Ovary (tissue), 10 donors: Measurements from ENCODE around the gene ZNF561. TPM values are rescaled to one million over a fixed set of nuclear protein-coding genes. Genes with fewer than 3 reads are reported as not detected.
"Not testable (repeated sequence)": the region's sequence is repeated elsewhere in the genome, so short reads cannot be mapped to it uniquely, and the experiment has no call there.

ENCODE experiments used
- DNase-seq, 5 donors: peaks; one replicate each; pipeline ENCODE4 v3.0.0-alpha.2; 2019 to 2020
- H3K27ac ChIP-seq, 2 donors: fragments of 200-600 bp; one replicate each; pipeline versions ENCODE4 v1.5.1 to v1.8.0; 2019 to 2022
- H3K27me3 ChIP-seq: fragments of 200-600 bp; one replicate; pipeline ENCODE4 v1.8.0; 2022
- H3K36me3 ChIP-seq: fragments of 200-600 bp; sonication (generic); one replicate; pipeline ENCODE4 v1.5.1; 2019
- H3K4me1 ChIP-seq: one replicate; pipeline ENCODE4 v1.8.1; 2013; ENCODE audit warnings: mild to moderate bottlenecking, moderate library complexity; ENCODE audit not compliant: insufficient read depth
- H3K4me3 ChIP-seq: fragments of 200-600 bp; sonication (generic); one replicate; pipeline ENCODE4 v1.5.1; 2017
- H3K9me3 ChIP-seq, 2 donors: fragments of 200-600 bp in 1 of 2; sonication (generic) in 1 of 2; one replicate each; pipeline versions ENCODE4 v1.5.1 to v1.8.1; 2013 to 2019; ENCODE audit warnings: mild to moderate bottlenecking in 1 of 2, moderate library complexity in 1 of 2
- EP300 ChIP-seq: sonication (generic); formaldehyde crosslinking; IDR thresholded peaks from one replicate; pipeline ENCODE4 v1.6.1; 2017; ENCODE audit warnings: antibody characterized with exemption
- POLR2A ChIP-seq: fragments of 450-650 bp; IDR thresholded peaks from one replicate; pipeline ENCODE4 v1.6.1; 2017; ENCODE audit warnings: antibody characterized with exemption, mild to moderate bottlenecking, moderate library complexity
- WGBS, 3 donors: extraction: QIAGEN DNeasy Blood & Tissue Kit in 1 of 3; methylation state at CpG; one replicate each; pipeline versions ENCODE4 v1.1.5 to v1.1.7; 2013 to 2017; 5-methylcytosine and 5-hydroxymethylcytosine counted together
- intact Hi-C, 4 donors: fragments of 100-400 bp; cut with DNase I; formaldehyde crosslinking; loops; one replicate each; pipeline versions ENCODE4 v1.11.0 to v1.15.1; 2022 to 2023
- long read RNA-seq, 3 donors: library from polyadenylated mRNA in 2 of 3; unstranded in 2 of 3; transcript quantifications; one replicate each; pipeline ENCODE4 v2.0.0 and lab custom pipeline, GENCODE V29; 2021 to 2026
- polyA plus RNA-seq, 2 donors: library from polyadenylated mRNA; stranded (reverse); fragments of 200-250 nt in 1 of 2; fragments of 350-450 nt in 1 of 2; fragmentation: Illumina TruSeq in 1 of 2; extraction: RNeasy Lipid Tissue Mini Kit (QIAGEN cat#74804) in 1 of 2; gene quantifications; one replicate each; pipeline ENCODE4 v1.2.3, GENCODE V29; 2013 to 2014
- total RNA-seq, 7 donors: library from RNA; depleted of rRNA in 2 of 7; stranded (reverse); fragments of >200 nt in 2 of 7; fragmentation: NEBNext Ultra II Directional in 3 of 7; extraction: Animal tissue kit (Norgen Biotek cat#: 25700) in 3 of 7; gene quantifications; one replicate each; pipeline versions ENCODE4 v1.1.0 to v1.2.4, GENCODE V29; 2016 to 2023
- TF ChIP-seq, protein P1 (sequence below), 3 donors: fragments of 450-650 bp in 2 of 3; fragments of 200-600 bp in 1 of 3; IDR thresholded peaks; one replicate each; pipeline versions ENCODE4 v1.5.1 to v1.8.0; 2016 to 2022; ENCODE audit warnings: antibody characterized with exemption in 3 of 3, mild to moderate bottlenecking in 1 of 3
- donor health status: DM: no; HTN: no; CAD: no; lungs with moderate emphysema.
- donor health status: DM: no; HTN: no; CAD: no.
- donor health status: Bipolar disorder and iron deficiency.
- donor health status: DM: yes; HTN: yes; CAD: no.
- donor health status: DM: no; HTN: no; CAD: no.
- donor health status: DM: yes; HTN: yes; CAD: no.

The ZNF561 gene
- total RNA-seq (10 to 100 TPM; 30.9 to 48.3 (median 39.5) TPM), polyA plus RNA-seq (10 to 100 TPM; 27.1 to 38.5 TPM)
- long read RNA-seq, donor 1, full-length matches to known transcripts, result 32 of 49 reads
- long read RNA-seq, donor 1, partial matches to known transcripts, result 6 of 49 reads
- long read RNA-seq, donor 1, other reads (novel, unspliced or antisense), result 11 of 49 reads
- long read RNA-seq, donor 2, full-length matches to known transcripts, result 9 of 9 reads
- long read RNA-seq, donor 2, partial matches to known transcripts, result 0 of 9 reads
- long read RNA-seq, donor 2, other reads (novel, unspliced or antisense), result 0 of 9 reads
- long read RNA-seq, donor 3, full-length matches to known transcripts, result 7 of 16 reads
- long read RNA-seq, donor 3, partial matches to known transcripts, result 2 of 16 reads
- long read RNA-seq, donor 3, other reads (novel, unspliced or antisense), result 7 of 16 reads

DNA sequence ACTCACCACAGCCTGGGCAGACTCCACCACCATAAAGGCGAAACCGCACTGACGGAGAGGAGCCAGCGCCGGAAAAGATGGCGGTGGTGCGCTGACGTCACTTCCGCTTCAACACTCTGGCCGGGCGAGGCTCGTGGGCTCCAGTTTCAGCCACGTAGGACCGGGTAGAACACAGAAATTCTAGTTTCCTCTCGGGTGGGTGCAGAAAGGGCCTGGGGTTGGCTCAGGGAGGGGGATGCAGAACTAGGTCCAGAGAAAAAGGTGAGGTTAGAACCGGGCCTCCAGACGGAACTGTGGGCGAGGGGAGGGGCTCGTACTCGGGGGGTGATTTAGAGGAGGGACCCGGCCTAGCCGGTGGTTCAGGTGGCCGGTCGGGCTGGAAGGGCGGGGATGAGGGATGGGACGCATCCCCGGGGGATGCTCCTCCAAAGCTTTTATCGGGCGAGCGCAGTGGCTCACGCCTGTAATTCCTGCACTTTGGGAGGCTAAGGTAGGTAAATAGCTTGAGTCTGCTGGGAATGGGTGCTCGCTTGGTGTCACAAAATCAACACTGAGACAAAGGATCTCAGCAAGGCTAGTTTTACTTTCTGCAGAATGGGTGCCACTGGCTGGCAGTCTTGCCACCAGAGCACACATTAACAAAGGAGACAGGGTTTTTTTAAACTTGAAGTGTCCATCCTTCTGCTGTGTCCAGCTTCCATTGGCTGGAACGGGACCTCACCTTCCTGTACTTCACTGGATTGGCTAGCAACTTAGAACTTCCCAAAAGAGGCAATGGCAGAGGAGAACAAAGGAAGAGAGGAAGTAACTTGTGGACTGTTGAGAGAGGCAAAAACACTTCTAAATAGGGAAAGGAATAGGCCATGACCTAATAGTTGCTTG lies at the start of gene ZNF561:
TSS of gene ZNF561 (minus strand) at position 77 of the 882 bp plus-strand sequence. CDS start 1,776 bp downstream, outside the sequence.
- intact Hi-C loops, result loop anchor here in 3 of 4 donors (5.0 to 10.0 kb wide), 5 partner anchors 53 to 309 kb away; partner anchors contain the start of gene ZNF562 (in 1 of the 3)
- H3K9me3 ChIP-seq, result no peaks in the 10 kb centered on the region
- peaks cover 7% of the 10 kb centered on the region for H3K4me1 ChIP-seq
- peak; percentile 83 to 91 (median 87) for DNase-seq
- peak within 1 kb of the TSS; percentile 81 for H3K4me3 ChIP-seq
- H3K36me3 ChIP-seq, result no peaks in the 10 kb centered on the region
- WGBS, 3 donors, result 0 to 2% (median 1%) methylated on average over 33 of the region's 33 CpGs
- H3K27me3 ChIP-seq, result no peaks in the 10 kb centered on the region
- H3K27ac ChIP-seq, result peak within 1 kb of the TSS; percentile 69 to 79
- TF ChIP-seq, protein P1, sequence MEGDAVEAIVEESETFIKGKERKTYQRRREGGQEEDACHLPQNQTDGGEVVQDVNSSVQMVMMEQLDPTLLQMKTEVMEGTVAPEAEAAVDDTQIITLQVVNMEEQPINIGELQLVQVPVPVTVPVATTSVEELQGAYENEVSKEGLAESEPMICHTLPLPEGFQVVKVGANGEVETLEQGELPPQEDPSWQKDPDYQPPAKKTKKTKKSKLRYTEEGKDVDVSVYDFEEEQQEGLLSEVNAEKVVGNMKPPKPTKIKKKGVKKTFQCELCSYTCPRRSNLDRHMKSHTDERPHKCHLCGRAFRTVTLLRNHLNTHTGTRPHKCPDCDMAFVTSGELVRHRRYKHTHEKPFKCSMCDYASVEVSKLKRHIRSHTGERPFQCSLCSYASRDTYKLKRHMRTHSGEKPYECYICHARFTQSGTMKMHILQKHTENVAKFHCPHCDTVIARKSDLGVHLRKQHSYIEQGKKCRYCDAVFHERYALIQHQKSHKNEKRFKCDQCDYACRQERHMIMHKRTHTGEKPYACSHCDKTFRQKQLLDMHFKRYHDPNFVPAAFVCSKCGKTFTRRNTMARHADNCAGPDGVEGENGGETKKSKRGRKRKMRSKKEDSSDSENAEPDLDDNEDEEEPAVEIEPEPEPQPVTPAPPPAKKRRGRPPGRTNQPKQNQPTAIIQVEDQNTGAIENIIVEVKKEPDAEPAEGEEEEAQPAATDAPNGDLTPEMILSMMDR (IDR thresholded peaks at IDR 0.05), result peak in 1 of 3 donors; percentile 3
- no peak for TF ChIP-seq EP300

DNA sequence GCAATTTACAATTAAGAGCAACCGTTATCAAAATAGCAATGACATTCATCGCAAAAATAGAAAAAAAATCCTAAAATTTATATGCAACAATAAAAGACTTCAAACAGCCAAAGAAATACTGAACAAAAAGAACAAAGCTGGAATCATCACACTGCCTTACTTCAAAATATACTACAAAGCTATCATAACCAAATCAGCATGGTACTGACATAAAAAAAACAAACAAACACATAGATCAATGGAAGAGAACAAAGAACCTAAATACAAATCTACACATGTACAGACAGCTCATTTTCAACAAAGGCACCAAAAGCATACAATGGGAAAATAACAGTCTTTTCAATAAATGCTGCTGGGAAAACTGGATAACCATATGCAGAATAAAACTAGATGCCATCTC lies 47.5 kb upstream of the ZNF561 start:
- peaks cover 0 to 6% of the 10 kb centered on the region in 2 donors for H3K9me3 ChIP-seq
- TF ChIP-seq, protein P1 (IDR thresholded peaks at IDR 0.05), result no peak
- TF ChIP-seq EP300, result no peak
- intact Hi-C loops, result no loop called here
- H3K27me3 ChIP-seq, result no peaks in the 10 kb centered on the region
- H3K4me3 ChIP-seq, result no peak overlapping the region
- 96 to 97% (median 96%) methylated on average over 2 of the region's 2 CpGs for WGBS, 3 donors
- no peak overlapping the region for H3K27ac ChIP-seq
- DNase-seq, result no peak
- no peaks in the 10 kb centered on the region for H3K36me3 ChIP-seq
- no peaks in the 10 kb centered on the region for H3K4me1 ChIP-seq

DNA sequence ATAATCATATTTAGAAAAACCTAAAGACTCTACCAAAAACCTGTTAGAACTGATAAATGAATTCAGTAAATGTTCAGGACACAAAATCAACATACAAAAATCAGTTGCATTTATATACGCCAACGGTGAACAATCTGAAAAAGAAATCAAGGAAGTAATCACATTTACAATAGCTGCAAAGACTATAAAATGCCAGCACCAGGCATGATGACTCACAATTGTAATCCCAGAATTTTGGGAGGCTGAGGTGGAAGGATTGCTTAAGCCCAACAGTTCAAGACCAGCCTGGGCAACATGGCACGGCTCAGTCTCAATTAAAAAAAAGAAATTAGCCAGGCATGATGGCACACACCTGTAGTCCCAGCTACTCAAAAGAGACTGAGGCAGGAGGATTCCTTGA lies 46.9 kb upstream of the ZNF561 start:
- Histone ChIP-seq H3K4me3 (no peak overlapping the region), H3K27ac (no peak overlapping the region), H3K36me3 (no peaks in the 10 kb centered on the region), H3K4me1 (no peaks in the 10 kb centered on the region), H3K9me3 (peaks cover 0 to 3% of the 10 kb centered on the region in 2 donors), H3K27me3 (no peaks in the 10 kb centered on the region)
- TF ChIP-seq EP300 (no peak), POLR2A (no peak)
- TF ChIP-seq, protein P1 (IDR thresholded peaks at IDR 0.05), result no peak
- intact Hi-C loops, result no loop called here
- DNase-seq, result no peak
- WGBS, 3 donors, result 93 to 97% (median 96%) methylated on average over 3 of the region's 3 CpGs

DNA sequence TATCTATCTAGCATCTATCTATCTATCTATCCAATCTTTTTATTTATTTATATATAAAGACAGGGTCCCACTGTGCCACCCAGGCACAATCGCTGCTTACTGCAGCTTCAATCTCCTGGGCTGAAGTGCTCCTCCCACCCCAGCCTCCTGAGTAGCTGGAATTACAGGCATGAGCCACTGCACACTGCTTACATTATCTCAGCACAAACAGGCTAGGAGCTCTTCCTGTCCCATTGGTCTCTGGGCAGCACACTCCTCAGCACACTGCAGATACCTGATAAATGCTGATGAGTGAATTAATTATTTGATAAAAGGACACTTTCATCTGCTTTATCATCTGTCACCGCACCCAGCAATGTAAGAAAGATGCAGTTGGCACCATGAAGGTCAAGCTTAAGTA lies 37.7 kb upstream of the ZNF561 start:
- intact Hi-C loops, result no loop called here
- Histone ChIP-seq H3K27ac (no peak overlapping the region), H3K36me3 (no peaks in the 10 kb centered on the region), H3K4me1 (no peaks in the 10 kb centered on the region), H3K27me3 (no peaks in the 10 kb centered on the region), H3K4me3 (no peak overlapping the region), H3K9me3 (peaks cover 0 to 25% of the 10 kb centered on the region in 2 donors)
- no peak for TF ChIP-seq EP300
- TF ChIP-seq, protein P1 (IDR thresholded peaks at IDR 0.05), result no peak
- no peak for TF ChIP-seq POLR2A
- DNase-seq, result no peak
- 83 to 92% (median 89%) methylated on average over 2 of the region's 2 CpGs for WGBS, 3 donors

GRCh38 chr19:9653066-9653555 lies 32.1 kb upstream of the ZNF561 start:
- DNase-seq, H3K36me3 ChIP-seq, H3K27ac ChIP-seq, intact Hi-C loops, H3K4me1 ChIP-seq, H3K4me3 ChIP-seq, H3K27me3 ChIP-seq: not testable (repeated sequence)
- 94 to 97% (median 95%) methylated on average over 5 of the region's 5 CpGs for WGBS, 3 donors
- H3K9me3 ChIP-seq, result peaks cover 0 to 51% of the 10 kb centered on the region in 2 donors

DNA sequence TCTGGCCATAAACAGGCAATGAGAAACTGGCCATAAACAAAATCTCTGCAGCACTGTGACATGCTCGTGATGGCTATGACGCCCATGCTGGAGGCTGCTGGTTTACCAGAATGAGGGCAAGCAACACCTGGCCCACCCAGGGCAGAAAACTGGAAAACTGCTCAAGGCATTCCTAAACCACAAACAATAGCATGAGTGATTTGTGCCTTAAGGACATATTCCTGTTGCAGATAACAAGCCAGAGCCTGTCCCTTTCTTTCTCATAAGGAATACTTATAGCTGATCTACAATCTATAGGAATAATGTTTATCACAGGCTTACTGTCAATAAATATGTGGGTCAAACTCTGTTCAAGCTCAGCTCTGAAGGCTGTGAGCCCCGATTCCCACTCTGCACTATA lies 30.4 kb upstream of the ZNF561 start:
- H3K36me3 ChIP-seq, H3K27me3 ChIP-seq, intact Hi-C loops, H3K4me1 ChIP-seq, DNase-seq, H3K4me3 ChIP-seq, H3K27ac ChIP-seq: not testable (repeated sequence)
- peaks cover 0 to 57% of the 10 kb centered on the region in 2 donors for H3K9me3 ChIP-seq
- 88 to 99% (median 99%) methylated on average over 3 of the region's 3 CpGs for WGBS, 3 donors
